CD14-positive monocyte (primary cell): Measurements from ENCODE around the gene SLC25A44. TPM values are rescaled to one million over a fixed set of nuclear protein-coding genes. Genes with fewer than 3 reads are reported as not detected.

Experiments used
- DNase-seq, 3 donors: peaks; one replicate each; pipeline ENCODE4 v3.0.0-alpha.2; 2011 to 2022
- H2AFZ ChIP-seq: 2 replicates; pipeline ENCODE4 v1.6.0; 2012; ENCODE audit warnings: mild to moderate bottlenecking, low read depth, low read length, inconsistent platforms; ENCODE audit not compliant: insufficient read depth, poor library complexity, severe bottlenecking
- H3K27ac ChIP-seq, 2 donors: 1 replicate in 1 of 2; 2 replicates in 1 of 2; pipeline ENCODE4 v1.5.1; 2012 to 2013; ENCODE audit warnings: low read length in 2 of 2, control low read depth in 1 of 2, inconsistent platforms in 1 of 2, low read depth in 1 of 2, mild to moderate bottlenecking in 1 of 2
- H3K27me3 ChIP-seq, 2 donors: one replicate each; pipeline versions ENCODE4 v1.6.0 to v1.6.1; 2011 to 2013; ENCODE audit warnings: low read length in 2 of 2; ENCODE audit not compliant: control insufficient read depth in 2 of 2, insufficient read depth in 2 of 2
- H3K36me3 ChIP-seq, 2 donors: replicated peaks in 1 of 2; 1 replicate in 1 of 2; 2 replicates in 1 of 2; pipeline versions ENCODE4 v1.5.1 to v1.6.1; 2012 to 2013; ENCODE audit warnings: low read length in 2 of 2, control low read depth in 1 of 2, inconsistent platforms in 1 of 2, mild to moderate bottlenecking in 1 of 2; ENCODE audit not compliant: insufficient read depth in 2 of 2, control insufficient read depth in 1 of 2
- H3K4me1 ChIP-seq, 2 donors: 1 replicate in 1 of 2; 2 replicates in 1 of 2; pipeline versions ENCODE4 v1.5.1 to v1.6.1; 2012 to 2013; ENCODE audit warnings: low read length in 2 of 2, control low read depth in 1 of 2, inconsistent platforms in 1 of 2, mild to moderate bottlenecking in 1 of 2, moderate library complexity in 1 of 2; ENCODE audit not compliant: insufficient read depth in 2 of 2, control insufficient read depth in 1 of 2
- H3K4me2 ChIP-seq: replicated peaks from 2 replicates; pipeline ENCODE3; 2012; ENCODE audit warnings: low read length, moderate library complexity, mild to moderate bottlenecking; ENCODE audit not compliant: poor library complexity, severe bottlenecking; ENCODE audit errors: extremely low read depth
- H3K4me3 ChIP-seq, 3 experiments: fragments of 200-600 bp in 1 of 3; sonication (generic) in 1 of 3; replicated peaks in 1 of 3; 1 replicate in 2 of 3; 2 replicates in 1 of 3; pipeline ENCODE4 v1.5.1; 2011 to 2013; ENCODE audit warnings: low read length in 3 of 3, mild to moderate bottlenecking in 3 of 3, control low read depth in 2 of 3, low read depth in 2 of 3, inconsistent platforms in 1 of 3, moderate library complexity in 1 of 3
- H3K79me2 ChIP-seq: 2 replicates; pipeline ENCODE4 v1.6.0; 2012; ENCODE audit warnings: mild to moderate bottlenecking, control low read depth, inconsistent platforms, low read length, moderate library complexity; ENCODE audit not compliant: insufficient read depth
- H3K9ac ChIP-seq: 2 replicates; pipeline ENCODE4 v1.6.0; 2017; ENCODE audit warnings: low read length, mild to moderate bottlenecking; ENCODE audit not compliant: insufficient read depth, poor library complexity, severe bottlenecking
- H3K9me3 ChIP-seq, 2 donors: replicated peaks in 1 of 2; 1 replicate in 1 of 2; 2 replicates in 1 of 2; pipeline versions ENCODE4 v1.5.1 to v1.6.1; 2012 to 2013; ENCODE audit warnings: low read length in 2 of 2, control low read depth in 1 of 2; ENCODE audit not compliant: control insufficient read depth in 1 of 2, insufficient read depth in 1 of 2
- H4K20me1 ChIP-seq: 2 replicates; pipeline ENCODE4 v1.6.0; 2012; ENCODE audit warnings: mild to moderate bottlenecking, low read length, control low read depth, moderate library complexity; ENCODE audit not compliant: insufficient read depth
- H3K27ac Mint-ChIP-seq, 7 donors: one replicate each; pipeline ENCODE4 v1.8.0; 2020; ENCODE audit warnings: mild to moderate bottlenecking in 7 of 7, mixed read lengths in 7 of 7, moderate library complexity in 6 of 7, inconsistent platforms in 2 of 7
- H3K27me3 Mint-ChIP-seq, 3 donors: one replicate each; pipeline ENCODE4 v1.8.0; 2021 to 2022; ENCODE audit warnings: low read depth in 3 of 3, mild to moderate bottlenecking in 3 of 3, mixed read lengths in 3 of 3, moderate library complexity in 3 of 3, inconsistent platforms in 1 of 3
- H3K36me3 Mint-ChIP-seq, 2 donors: one replicate each; pipeline ENCODE4 v1.8.0; 2020; ENCODE audit warnings: mixed read lengths in 2 of 2, inconsistent platforms in 1 of 2, mild to moderate bottlenecking in 1 of 2
- H3K4me1 Mint-ChIP-seq: one replicate; pipeline ENCODE4 v1.8.0; 2020; ENCODE audit warnings: mild to moderate bottlenecking, mixed read lengths
- H3K4me3 Mint-ChIP-seq, 2 donors: one replicate each; pipeline ENCODE4 v1.8.0; 2020; ENCODE audit warnings: mild to moderate bottlenecking in 2 of 2, mixed read lengths in 2 of 2, moderate library complexity in 1 of 2
- H3K9me3 Mint-ChIP-seq, 7 donors: one replicate each; pipeline ENCODE4 v1.8.0; 2020 to 2022; ENCODE audit warnings: mixed read lengths in 7 of 7, mild to moderate bottlenecking in 6 of 7, moderate library complexity in 6 of 7, inconsistent platforms in 2 of 7
- WGBS: methylation state at CpG from one replicate; pipeline ENCODE4 v1.1.5; 2013; ENCODE audit warnings: missing lambda C conversion rate; ENCODE audit not compliant: insufficient coverage; 5-methylcytosine and 5-hydroxymethylcytosine counted together
- intact Hi-C, 2 donors: fragments of 100-400 bp; cut with micrococcal nuclease; formaldehyde crosslinking; loops; one replicate each; pipeline versions ENCODE4 v1.15.0 to v1.15.1; 2023
- polyA plus RNA-seq, 3 donors: library from polyadenylated mRNA; depleted of rRNA in 1 of 3; unstranded in 2 of 3; stranded (reverse) in 1 of 3; fragments of 300-500 nt in 2 of 3; fragments of >200 nt in 1 of 3; fragmentation: Illumina TruSeq in 2 of 3; gene quantifications; 1 replicate in 2 of 3; 2 replicates in 1 of 3; pipeline ENCODE4 v1.2.3, GENCODE V29; 2012 to 2021
- TF ChIP-seq, protein P1 (sequence below): fragments of 200-600 bp; IDR thresholded peaks from one replicate; pipeline ENCODE4 v1.8.0; 2022; ENCODE audit warnings: antibody characterized with exemption, mild to moderate bottlenecking

The SLC25A44 gene
- polyA plus RNA-seq, 3 donors, result 17.1 to 28.8 (median 24.1) TPM

DNA sequence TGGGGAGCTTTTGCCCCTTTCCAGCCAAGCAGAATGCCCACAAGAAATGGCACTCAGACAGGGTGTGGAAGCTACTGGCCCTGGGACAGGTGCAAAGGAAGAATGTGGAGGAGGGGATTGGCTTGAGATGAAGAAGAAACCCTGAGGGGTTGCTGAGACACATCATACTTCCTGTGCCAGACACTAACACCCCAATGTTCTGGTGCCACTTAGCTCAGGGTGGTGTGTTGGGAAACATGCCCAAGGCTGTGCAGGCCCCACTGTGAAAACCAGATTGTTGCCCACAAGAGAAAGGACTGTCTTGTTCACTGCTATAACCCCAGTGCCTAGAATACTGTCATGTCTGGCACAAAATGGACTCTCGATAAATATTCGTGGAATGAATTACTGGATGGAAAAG is 63.8 kb downstream of the SLC25A44 start:
- H3K36me3 Mint-ChIP-seq, result peaks cover 75 to 95% of the 10 kb centered on the region in 2 donors
- H3K27ac Mint-ChIP-seq, result peak overlapping the region in 1 of 7 donors; percentile 63
- no peak overlapping the region for H3K27ac ChIP-seq
- intact Hi-C loops, result no loop called here
- H3K27me3 Mint-ChIP-seq, result peaks cover 0 to 1% (median 0%) of the 10 kb centered on the region in 3 donors
- H3K9me3 ChIP-seq, result no peaks in the 10 kb centered on the region
- no peaks in the 10 kb centered on the region for H3K4me1 ChIP-seq
- peaks cover 60% of the 10 kb centered on the region for H4K20me1 ChIP-seq
- no peak overlapping the region for H3K4me3 Mint-ChIP-seq
- H3K9ac ChIP-seq, result no peak overlapping the region
- no CpG with 5 or more reads among the region's 2 CpGs for WGBS
- peaks cover 5% of the 10 kb centered on the region for H3K79me2 ChIP-seq
- H3K4me2 ChIP-seq, result no peak overlapping the region
- no peaks in the 10 kb centered on the region for H3K27me3 ChIP-seq
- H2AFZ ChIP-seq, result no peak overlapping the region
- H3K4me1 Mint-ChIP-seq, result no peaks in the 10 kb centered on the region
- H3K4me3 ChIP-seq, result no peak overlapping the region
- peaks cover 92 to 94% of the 10 kb centered on the region in 2 donors for H3K36me3 ChIP-seq
- DNase-seq, result no peak
- H3K9me3 Mint-ChIP-seq, result peaks cover 0 to 1% (median 0%) of the 10 kb centered on the region in 7 donors
- TF ChIP-seq, protein P1, sequence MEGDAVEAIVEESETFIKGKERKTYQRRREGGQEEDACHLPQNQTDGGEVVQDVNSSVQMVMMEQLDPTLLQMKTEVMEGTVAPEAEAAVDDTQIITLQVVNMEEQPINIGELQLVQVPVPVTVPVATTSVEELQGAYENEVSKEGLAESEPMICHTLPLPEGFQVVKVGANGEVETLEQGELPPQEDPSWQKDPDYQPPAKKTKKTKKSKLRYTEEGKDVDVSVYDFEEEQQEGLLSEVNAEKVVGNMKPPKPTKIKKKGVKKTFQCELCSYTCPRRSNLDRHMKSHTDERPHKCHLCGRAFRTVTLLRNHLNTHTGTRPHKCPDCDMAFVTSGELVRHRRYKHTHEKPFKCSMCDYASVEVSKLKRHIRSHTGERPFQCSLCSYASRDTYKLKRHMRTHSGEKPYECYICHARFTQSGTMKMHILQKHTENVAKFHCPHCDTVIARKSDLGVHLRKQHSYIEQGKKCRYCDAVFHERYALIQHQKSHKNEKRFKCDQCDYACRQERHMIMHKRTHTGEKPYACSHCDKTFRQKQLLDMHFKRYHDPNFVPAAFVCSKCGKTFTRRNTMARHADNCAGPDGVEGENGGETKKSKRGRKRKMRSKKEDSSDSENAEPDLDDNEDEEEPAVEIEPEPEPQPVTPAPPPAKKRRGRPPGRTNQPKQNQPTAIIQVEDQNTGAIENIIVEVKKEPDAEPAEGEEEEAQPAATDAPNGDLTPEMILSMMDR, result no peak

DNA sequence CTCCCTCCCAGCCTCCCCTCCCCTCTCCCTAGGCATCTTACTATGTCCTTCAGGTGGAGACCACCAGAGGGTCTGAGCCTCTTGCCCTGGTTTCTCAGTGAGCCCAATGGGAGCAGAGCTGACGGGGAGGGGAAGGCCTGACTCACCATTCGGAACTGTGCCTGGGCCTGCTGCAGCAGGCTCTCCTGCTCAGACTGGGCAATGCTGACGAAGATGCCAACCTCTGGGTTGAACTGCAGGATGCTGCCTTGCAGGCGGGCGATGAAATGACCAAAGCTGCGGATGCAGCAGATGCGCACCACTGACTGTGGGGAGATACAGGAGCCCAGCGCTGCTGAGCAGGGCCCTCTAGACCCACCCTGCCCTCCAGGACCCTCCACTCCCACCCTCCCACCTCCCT is 65.0 kb downstream of the SLC25A44 start:
- Histone ChIP-seq H3K27ac (no peak overlapping the region), H2AFZ (no peak overlapping the region), H4K20me1 (peaks cover 58% of the 10 kb centered on the region), H3K4me2 (no peak overlapping the region), H3K79me2 (peaks cover 5% of the 10 kb centered on the region), H3K4me3 (no peak overlapping the region), H3K9me3 (no peaks in the 10 kb centered on the region), H3K4me1 (no peaks in the 10 kb centered on the region), H3K9ac (no peak overlapping the region), H3K27me3 (no peaks in the 10 kb centered on the region), H3K36me3 (peaks cover 92 to 94% of the 10 kb centered on the region in 2 donors)
- DNase-seq, result no peak
- WGBS, result 97% methylated on average over 6 of the region's 8 CpGs
- Mint-ChIP-seq H3K36me3 (peaks cover 75 to 95% of the 10 kb centered on the region in 2 donors), H3K4me1 (no peaks in the 10 kb centered on the region), H3K4me3 (no peak overlapping the region), H3K27ac (no peak overlapping the region), H3K9me3 (peaks cover 0 to 1% (median 0%) of the 10 kb centered on the region in 7 donors), H3K27me3 (no peaks in the 10 kb centered on the region)
- intact Hi-C loops, result no loop called here
- TF ChIP-seq, protein P1, result no peak
